Forelimb muscle (tissue), 1 donor: ENCODE measurements around the gene SDS. TPM values are rescaled to one million over a fixed set of nuclear protein-coding genes. Genes with fewer than 3 reads are reported as not detected.

ENCODE experiments used
- DNase-seq: peaks from one replicate; pipeline ENCODE4 v3.0.0-alpha.2; 2013; ENCODE audit warnings: low read depth
- polyA plus RNA-seq: library from polyadenylated mRNA; unstranded; fragments of 120-200 nt; gene quantifications from one replicate; pipeline ENCODE4 v1.2.1, GENCODE V29; 2013; ENCODE audit not compliant: insufficient read length

SDS gene
- polyA plus RNA-seq, 1 donor, result 0.20 TPM

- DNase-seq, result no peak
Measured at GRCh38 chr12:113425960-113426453, 22.3 kb upstream of the SDS start.

- no peak for DNase-seq
Measured at GRCh38 chr12:113424915-113425823, 21.5 kb upstream of the SDS start.

- DNase-seq, result no peak
Measured at GRCh38 chr12:113424456-113424855, 20.8 kb upstream of the SDS start.

GRCh38 chr12:113422886-113423669 is 19.4 kb upstream of the SDS start:
- no peak for DNase-seq

- DNase-seq, result no peak
Measured at GRCh38 chr12:113422030-113422885, 18.6 kb upstream of the SDS start, which contains the start of gene SDSL. TSS of gene SDSL (plus strand) at chr12:113422380. CDS start at chr12:113427983, 5,603 bp downstream.

GRCh38 chr12:113420996-113421595 is 17.4 kb upstream of the SDS start:
- DNase-seq, result no peak

- DNase-seq, result no peak
Measured at GRCh38 chr12:113418213-113418879, 14.7 kb upstream of the SDS start.

- no peak for DNase-seq
Measured at GRCh38 chr12:113416091-113416754, 12.5 kb upstream of the SDS start.

GRCh38 chr12:113414519-113415038 is 10.9 kb upstream of the SDS start:
- no peak for DNase-seq

- DNase-seq, result no peak
Measured at GRCh38 chr12:113413488-113413939, 9.8 kb upstream of the SDS start.

GRCh38 chr12:113409462-113410124 is 5.9 kb upstream of the SDS start:
- DNase-seq, result no peak

- DNase-seq, result no peak
Measured at GRCh38 chr12:113408756-113409298, 5.1 kb upstream of the SDS start.

- DNase-seq, result no peak
Measured at GRCh38 chr12:113407931-113408600, 4.4 kb upstream of the SDS start.

- DNase-seq, result no peak
Measured at GRCh38 chr12:113405694-113406093, 2.0 kb upstream of the SDS start.

- no peak for DNase-seq
Measured at GRCh38 chr12:113402586-113403260, 964 bp downstream of the SDS start.

- no peak for DNase-seq
Measured at GRCh38 chr12:113401066-113402000, 2.4 kb downstream of the SDS start.
